ENCODE measurements around the gene PSMD13. TPM values are rescaled to one million over a fixed set of nuclear protein-coding genes. Genes with fewer than 3 reads are reported as not detected.

Gene PSMD13
- total RNA-seq, 1 donor from 2014 or later: 137 TPM

GRCh38 chr11:299951-300735, 63.4 kb downstream of the PSMD13 start:
- H3K36me3 ChIP-seq (ENCODE audit: insufficient read depth, low read length): no peaks in the 10 kb centered on the region
- Mint-ChIP-seq H3K9me3 (ENCODE audit: unreplicated experiment) (peaks cover 2% of the 10 kb centered on the region), H3K36me3 (ENCODE audit: low read depth, unreplicated experiment) (peaks cover 1% of the 10 kb centered on the region), H3K27me3 (ENCODE audit: low read depth, unreplicated experiment) (peaks cover 10% of the 10 kb centered on the region), H3K4me1 (ENCODE audit: low read depth, unreplicated experiment) (peaks cover 3% of the 10 kb centered on the region), H3K4me3 (ENCODE audit: unreplicated experiment) (no peak overlapping the region), H3K27ac (ENCODE audit: unreplicated experiment) (no peak overlapping the region)
- H3K4me1 ChIP-seq (ENCODE audit: insufficient read depth, low read length): no peaks in the 10 kb centered on the region
- no peaks in the 10 kb centered on the region for H3K9me3 ChIP-seq (ENCODE audit: insufficient read depth, low read depth, low read length)
- H3K4me2 ChIP-seq (ENCODE audit: low read length): no peak overlapping the region
- no peak overlapping the region for H2AFZ ChIP-seq (ENCODE audit: low read depth, low read length)
- no peak for TF ChIP-seq EZH2 (IDR thresholded peaks at IDR 0.05; ENCODE audit: insufficient read depth, low read length)
- TF ChIP-seq CTCF (IDR thresholded peaks at IDR 0.05; ENCODE audit: insufficient read depth, low read depth, low read length): no peak
- H3K27ac ChIP-seq (ENCODE audit: low read depth, low read length): no peak overlapping the region
- H3K79me2 ChIP-seq (ENCODE audit: insufficient read depth, low read length): no peaks in the 10 kb centered on the region
- no peaks in the 10 kb centered on the region for H4K20me1 ChIP-seq (ENCODE audit: insufficient read depth, low read length)
- DNase-seq (ENCODE audit: low read depth) (no peak), FAIRE-seq (no peak)
- H3K27me3 ChIP-seq (ENCODE audit: insufficient read depth, low read length): no peaks in the 10 kb centered on the region
- no peak overlapping the region for H3K9ac ChIP-seq (ENCODE audit: low read length)
- no peak overlapping the region for H3K4me3 ChIP-seq (ENCODE audit: insufficient read depth, low read depth, low read length)

Other genes starting within 250 kb of the PSMD13 start
- not detected in 2 replicates for gene SCGB1C1, start 43.9 kb upstream of the PSMD13 start, total RNA-seq
- gene BET1L, start 29.6 kb upstream of the PSMD13 start, total RNA-seq: 73.2 and 81.6 TPM in 2 replicates
- gene RIC8A, start 29.3 kb upstream of the PSMD13 start, total RNA-seq: 157 TPM in 2 replicates
- gene SIRT3, start 634 bp upstream of the PSMD13 start, total RNA-seq: 10.9 and 12.0 TPM in 2 replicates
- not detected in 2 replicates for gene NLRP6, start 41.4 kb downstream of the PSMD13 start, total RNA-seq
- gene PGGHG, start 52.1 kb downstream of the PSMD13 start, total RNA-seq: 22.9 and 25.1 TPM in 2 replicates
- not detected in 2 replicates for gene IFITM5, start 62.5 kb downstream of the PSMD13 start, total RNA-seq
- gene IFITM2, start 70.8 kb downstream of the PSMD13 start, total RNA-seq: 474 and 575 TPM in 2 replicates
- 526 and 631 TPM in 2 replicates for gene IFITM1, start 77.1 kb downstream of the PSMD13 start, total RNA-seq
- gene IFITM3, start 83.9 kb downstream of the PSMD13 start, total RNA-seq: 642 and 757 TPM in 2 replicates
- 64.6 and 68.5 TPM in 2 replicates for gene B4GALNT4, start 132.5 kb downstream of the PSMD13 start, total RNA-seq
- gene PKP3, start 157.2 kb downstream of the PSMD13 start, total RNA-seq: 1.1 and 2.1 TPM in 2 replicates
- 6.2 and 7.2 TPM in 2 replicates for gene SIGIRR, start 178.0 kb downstream of the PSMD13 start, total RNA-seq
- gene ANO9, start 205.0 kb downstream of the PSMD13 start, total RNA-seq: 0.82 and 1.9 TPM in 2 replicates
- gene PTDSS2, start 213.3 kb downstream of the PSMD13 start, total RNA-seq: 40.3 and 47.3 TPM in 2 replicates